Right lobe of liver (tissue), 6 donors: ENCODE results near the gene PHACTR2. TPM values are rescaled to one million over a fixed set of nuclear protein-coding genes. Genes with fewer than 3 reads are reported as not detected.
"Not testable (repeated sequence)": the region's sequence is repeated elsewhere in the genome, so short reads cannot be mapped to it uniquely, and the experiment has no call there.

ENCODE experiments used
- ATAC-seq, 4 donors: fragments of 200-7000 bp; cut with Tn5 transposase; one replicate each; pipeline ENCODE4 v1.9.1; 2020; ENCODE audit warnings: mild to moderate bottlenecking in 4 of 4, moderate library complexity in 4 of 4
- DNase-seq, 3 donors: peaks; one replicate each; pipeline ENCODE4 v3.0.0-alpha.2; 2020
- H3K27ac ChIP-seq, 3 donors: fragments of 200-600 bp; one replicate each; pipeline ENCODE4 v1.8.0; 2022
- H3K27me3 ChIP-seq, 2 donors: fragments of 200-600 bp; one replicate each; pipeline ENCODE4 v1.8.0; 2022
- H3K36me3 ChIP-seq, 4 donors: fragments of 200-600 bp; sonication (generic) in 1 of 4; one replicate each; pipeline versions ENCODE4 v1.5.1 to v1.8.0; 2017 to 2022; ENCODE audit warnings: control low read depth in 1 of 4
- H3K4me1 ChIP-seq, 4 donors: fragments of 200-600 bp; sonication (generic) in 1 of 4; one replicate each; pipeline versions ENCODE4 v1.5.1 to v1.8.0; 2017 to 2022; ENCODE audit warnings: control low read depth in 1 of 4
- H3K4me3 ChIP-seq, 3 donors: fragments of 200-600 bp; one replicate each; pipeline ENCODE4 v1.8.0; 2022
- H3K9me3 ChIP-seq, 4 donors: fragments of 200-600 bp; sonication (generic) in 1 of 4; one replicate each; pipeline versions ENCODE4 v1.5.1 to v1.8.0; 2017 to 2022; ENCODE audit warnings: control low read depth in 1 of 4
- CTCF ChIP-seq, 4 donors: fragments of 200-600 bp in 3 of 4; fragments of 450-650 bp in 1 of 4; IDR thresholded peaks; one replicate each; pipeline versions ENCODE4 v1.5.1 to v1.8.0; 2016 to 2022; ENCODE audit warnings: antibody characterized with exemption in 4 of 4, mild to moderate bottlenecking in 2 of 4
- POLR2A ChIP-seq: fragments of 450-650 bp; IDR thresholded peaks from one replicate; pipeline ENCODE4 v1.6.1; 2017; ENCODE audit warnings: antibody characterized with exemption, mild to moderate bottlenecking
- WGBS: methylation state at CpG from one replicate; pipeline ENCODE4 v1.1.6; 2018; ENCODE audit warnings: low coverage, low lambda C conversion rate; ENCODE audit not compliant: insufficient coverage; ENCODE audit errors: missing lambda C conversion rate; 5-methylcytosine and 5-hydroxymethylcytosine counted together
- intact Hi-C, 2 donors: fragments of 100-400 bp; cut with DNase I; formaldehyde crosslinking; loops; one replicate each; pipeline versions ENCODE4 v1.11.2 to v1.14.1; 2022
- total RNA-seq, 6 experiments: library from RNA; depleted of rRNA in 2 of 6; stranded (reverse); fragments of >200 nt in 2 of 6; fragmentation: NEBNext Ultra II Directional in 3 of 6; extraction: Animal tissue kit (Norgen Biotek cat#: 25700) in 3 of 6; gene quantifications; one replicate each; pipeline versions ENCODE4 v1.1.0 to v1.2.4, GENCODE V29; 2016 to 2023
- donor health status: DM: no; HTN: yes; CAD: no.
- donor health status: DM: no; HTN: no; CAD: no.
- donor health status: DM: no; HTN: no; CAD: no.
- donor health status: DM: no; HTN: yes; CAD: no.
- donor health status: DM: no; HTN: yes; CAD: no.

Gene PHACTR2
- total RNA-seq, 6 experiments from 2014 or later: 14.0 to 62.7 (median 20.9) TPM

DNA sequence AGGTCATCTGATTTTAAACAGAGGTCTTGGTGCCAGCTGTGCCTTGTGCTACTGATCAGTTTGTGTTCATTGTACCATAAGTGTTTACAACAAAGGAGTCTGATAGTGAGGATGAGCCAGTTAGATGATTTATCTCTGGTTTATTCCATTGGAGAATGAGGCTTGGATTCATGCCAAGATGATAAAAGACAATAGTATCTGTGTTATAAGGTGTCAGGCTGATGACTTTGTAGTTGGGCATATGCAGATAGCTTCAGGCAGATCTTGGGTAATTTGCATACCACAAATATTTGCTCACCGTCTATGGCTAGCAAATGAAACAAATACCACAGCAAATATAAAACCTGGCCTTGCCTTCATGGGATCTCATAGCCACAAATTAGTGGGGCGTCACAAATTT, 43.3 kb upstream of the PHACTR2 start:
- no peak for ATAC-seq
- Histone ChIP-seq H3K9me3 (no peaks in the 10 kb centered on the region), H3K27ac (no peak overlapping the region), H3K27me3 (no peaks in the 10 kb centered on the region), H3K36me3 (no peaks in the 10 kb centered on the region), H3K4me3 (no peak overlapping the region), H3K4me1 (no peaks in the 10 kb centered on the region)
- no peak for DNase-seq
- TF ChIP-seq CTCF (IDR thresholded peaks at IDR 0.05) (no peak), POLR2A (no peak)
- 78% methylated on average over 2 of the region's 2 CpGs for WGBS
- intact Hi-C loops: no loop called here

DNA sequence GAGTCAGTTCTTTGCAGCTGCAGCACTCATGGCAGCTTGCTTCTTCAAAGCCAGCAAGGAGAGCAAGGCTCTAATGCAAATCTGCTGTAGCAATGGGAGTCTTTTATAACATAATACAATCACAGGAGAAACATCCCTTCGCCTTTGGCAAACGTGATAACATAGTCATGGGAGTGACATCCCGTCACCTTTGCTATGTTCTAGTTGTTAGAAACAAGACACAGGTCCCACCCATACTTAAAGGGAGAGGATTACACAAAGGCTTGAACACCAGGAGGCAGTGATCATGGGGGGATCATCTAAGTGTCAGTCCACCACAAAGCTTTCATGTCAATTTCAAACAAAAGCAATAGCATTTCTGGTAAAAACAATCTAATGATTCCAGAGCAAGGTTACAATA, 40.1 kb upstream of the PHACTR2 start:
- no peaks in the 10 kb centered on the region for H3K36me3 ChIP-seq
- no peaks in the 10 kb centered on the region for H3K4me1 ChIP-seq
- intact Hi-C loops: no loop called here
- 60% methylated on average over 3 of the region's 3 CpGs for WGBS
- TF ChIP-seq POLR2A (no peak), CTCF (IDR thresholded peaks at IDR 0.05) (no peak)
- H3K27ac ChIP-seq: no peak overlapping the region
- H3K9me3 ChIP-seq: no peaks in the 10 kb centered on the region
- H3K4me3 ChIP-seq: no peak overlapping the region
- ATAC-seq (no peak), DNase-seq (no peak)
- no peaks in the 10 kb centered on the region for H3K27me3 ChIP-seq

DNA sequence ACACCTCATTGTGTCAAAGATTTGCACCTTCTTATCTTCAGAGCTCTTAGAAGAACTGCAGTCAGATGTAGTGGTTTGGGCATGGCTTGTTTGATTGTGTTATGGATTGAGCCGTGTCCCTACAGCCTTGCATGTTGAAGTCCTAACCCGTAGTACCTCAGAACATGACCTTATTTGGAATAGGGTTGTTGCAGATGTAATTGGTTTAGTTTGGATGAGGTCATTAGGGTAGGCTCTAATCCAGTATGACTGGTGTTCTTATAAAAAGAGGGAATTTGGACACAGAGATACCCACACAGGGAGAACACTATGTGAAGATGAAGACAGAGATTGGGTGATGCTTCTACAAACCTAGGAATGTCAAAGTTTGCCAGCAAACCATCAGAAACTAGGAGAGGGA, 35.4 kb upstream of the PHACTR2 start:
- TF ChIP-seq CTCF (IDR thresholded peaks at IDR 0.05): no peak
- no peak for TF ChIP-seq POLR2A
- Histone ChIP-seq H3K27me3 (no peaks in the 10 kb centered on the region), H3K4me3 (no peak overlapping the region), H3K9me3 (no peaks in the 10 kb centered on the region), H3K36me3 (no peaks in the 10 kb centered on the region), H3K4me1 (no peaks in the 10 kb centered on the region), H3K27ac (no peak overlapping the region)
- intact Hi-C loops: no loop called here
- ATAC-seq (no peak), DNase-seq (no peak)
- WGBS: 88% methylated on average over 1 of the region's 2 CpGs

DNA sequence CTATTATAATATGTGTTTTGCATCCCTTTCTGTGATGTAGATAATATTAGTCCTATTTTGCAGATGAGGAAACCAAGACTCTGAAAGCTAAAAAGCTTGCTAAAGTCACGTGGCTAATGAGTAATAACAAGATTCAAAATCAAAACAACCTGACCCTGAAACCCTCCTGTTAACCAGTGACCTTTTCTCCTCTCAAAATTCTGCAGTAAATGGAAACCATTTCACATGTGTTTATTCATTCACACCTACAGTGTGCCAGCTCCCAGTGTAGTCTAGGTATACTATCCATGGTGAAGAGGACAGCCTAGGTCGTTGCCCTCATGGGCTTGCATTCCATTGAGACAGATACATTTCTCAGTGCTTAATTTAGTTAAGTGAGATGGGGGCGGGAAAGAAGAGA, 30.6 kb upstream of the PHACTR2 start:
- Histone ChIP-seq H3K27ac (no peak overlapping the region), H3K27me3 (no peaks in the 10 kb centered on the region), H3K9me3 (no peaks in the 10 kb centered on the region), H3K4me3 (no peak overlapping the region), H3K4me1 (no peaks in the 10 kb centered on the region), H3K36me3 (no peaks in the 10 kb centered on the region)
- no peak for TF ChIP-seq POLR2A
- no peak for TF ChIP-seq CTCF (IDR thresholded peaks at IDR 0.05)
- intact Hi-C loops: no loop called here
- WGBS: 57% methylated on average over 2 of the region's 3 CpGs
- ATAC-seq (no peak), DNase-seq (no peak)

GRCh38 chr6:143647732-143648131, 30.0 kb upstream of the PHACTR2 start:
- TF ChIP-seq CTCF (IDR thresholded peaks at IDR 0.05) (no peak), POLR2A (no peak)
- no peaks in the 10 kb centered on the region for H3K9me3 ChIP-seq
- no peak overlapping the region for H3K4me3 ChIP-seq
- H3K4me1 ChIP-seq: no peaks in the 10 kb centered on the region
- no peaks in the 10 kb centered on the region for H3K27me3 ChIP-seq
- H3K36me3 ChIP-seq: no peaks in the 10 kb centered on the region
- H3K27ac ChIP-seq: no peak overlapping the region
- ATAC-seq (no peak), DNase-seq (no peak)
- WGBS: 17% methylated on average over 1 of the region's 6 CpGs
- intact Hi-C loops: no loop called here

DNA sequence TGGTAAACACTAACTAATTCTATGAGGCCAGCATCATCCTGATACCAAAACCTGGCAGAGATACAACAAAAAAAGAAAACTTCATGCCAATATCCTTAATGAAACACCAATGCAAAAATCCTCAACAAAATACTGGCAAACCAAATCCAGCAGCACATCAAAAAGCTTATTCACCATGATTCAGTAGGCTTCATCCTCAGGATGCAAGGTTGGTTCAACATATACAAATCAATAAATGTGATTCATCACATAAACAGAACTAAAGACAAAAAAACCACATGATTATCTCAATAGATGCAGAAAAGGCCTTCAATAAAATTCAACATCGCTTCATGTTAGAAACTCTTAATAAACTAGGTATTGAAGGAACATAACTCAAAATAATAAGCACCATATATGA, 28.4 kb upstream of the PHACTR2 start:
- H3K4me1 ChIP-seq, DNase-seq, H3K27me3 ChIP-seq, intact Hi-C loops, ATAC-seq, H3K4me3 ChIP-seq, H3K36me3 ChIP-seq, H3K9me3 ChIP-seq, H3K27ac ChIP-seq: not testable (repeated sequence)
- WGBS: 100% methylated on average over 1 of the region's 1 CpG

- WGBS: 93% methylated on average over 4 of the region's 4 CpGs
- H3K4me3 ChIP-seq, H3K36me3 ChIP-seq, intact Hi-C loops, H3K9me3 ChIP-seq, DNase-seq, ATAC-seq, H3K4me1 ChIP-seq, H3K27me3 ChIP-seq, H3K27ac ChIP-seq: not testable (repeated sequence)
These were observed 26.4 kb upstream of the PHACTR2 start for GRCh38 chr6:143651328-143651727.
